Measurements from ENCODE around the gene GPD2. TPM values are rescaled to one million over a fixed set of nuclear protein-coding genes. Genes with fewer than 3 reads are reported as not detected.
"Not testable (repeated sequence)": the region's sequence is repeated elsewhere in the genome, so short reads cannot be mapped to it uniquely, and the experiment has no call there.

GPD2 gene
- polyA plus RNA-seq, 4 donors: 18.5 to 22.2 (median 20.6) TPM

DNA sequence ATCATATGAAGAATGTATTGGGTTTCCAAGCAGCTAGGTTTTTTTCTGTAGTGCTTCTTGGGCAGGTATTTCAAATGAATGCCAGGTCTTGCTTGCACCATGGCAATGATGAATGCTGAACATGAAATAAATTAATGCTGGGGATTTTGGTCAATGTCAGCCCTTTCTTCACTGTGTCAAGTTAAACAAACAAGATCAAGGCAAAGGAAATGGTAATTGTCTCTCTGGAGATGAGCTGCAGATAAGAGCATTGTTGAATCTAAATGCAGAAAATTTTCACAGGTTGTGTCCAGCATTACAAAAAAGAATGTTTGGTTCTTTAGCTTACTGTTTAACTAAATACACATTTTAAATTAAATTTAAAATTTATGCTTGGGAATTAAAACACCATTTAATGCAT is 144.3 kb downstream of the GPD2 start:
- DNase-seq (ENCODE audit: low read depth in 4 of 4, low spot score in 2 of 4): no peak

DNA sequence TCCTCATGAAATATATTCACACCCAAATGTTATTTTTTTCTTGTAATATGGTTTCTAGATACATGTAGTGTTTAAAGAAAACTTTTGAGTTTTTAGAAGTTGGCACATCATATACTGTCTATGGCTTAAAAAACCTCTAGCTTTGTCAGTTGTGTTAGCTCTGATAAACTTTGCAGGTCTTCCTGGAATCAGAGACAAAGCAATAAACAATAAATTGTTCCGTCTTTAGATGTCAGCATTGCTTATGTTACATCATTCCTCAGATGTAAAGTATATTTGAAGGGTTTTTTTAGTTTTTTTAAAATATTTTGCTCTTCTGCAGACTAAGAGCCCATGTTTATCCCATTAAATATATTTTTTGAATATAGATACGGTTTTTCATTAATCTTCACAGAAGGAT is 145.1 kb downstream of the GPD2 start:
- no peak for DNase-seq (ENCODE audit: low read depth in 4 of 4, low spot score in 2 of 4)

DNA sequence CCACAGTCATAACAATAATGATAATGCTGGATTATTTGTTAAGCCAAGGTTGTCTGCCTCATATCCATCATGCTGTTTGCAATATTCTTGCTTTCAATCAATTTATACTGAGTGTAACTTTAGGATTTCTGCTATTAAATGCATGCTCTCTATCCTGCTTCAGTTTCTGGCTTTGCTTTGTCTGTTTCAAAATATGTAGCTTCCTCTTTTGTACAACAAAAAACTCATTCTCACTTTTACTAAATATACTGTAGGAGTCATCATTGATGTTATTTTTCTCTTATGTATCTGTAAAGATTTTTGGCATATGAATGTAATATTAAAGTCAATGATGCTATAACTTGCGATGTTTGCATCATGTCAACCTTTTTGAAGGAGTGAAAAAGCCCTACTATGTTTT is 149.3 kb downstream of the GPD2 start:
- no peak for DNase-seq (ENCODE audit: low read depth in 4 of 4, low spot score in 2 of 4)

DNA sequence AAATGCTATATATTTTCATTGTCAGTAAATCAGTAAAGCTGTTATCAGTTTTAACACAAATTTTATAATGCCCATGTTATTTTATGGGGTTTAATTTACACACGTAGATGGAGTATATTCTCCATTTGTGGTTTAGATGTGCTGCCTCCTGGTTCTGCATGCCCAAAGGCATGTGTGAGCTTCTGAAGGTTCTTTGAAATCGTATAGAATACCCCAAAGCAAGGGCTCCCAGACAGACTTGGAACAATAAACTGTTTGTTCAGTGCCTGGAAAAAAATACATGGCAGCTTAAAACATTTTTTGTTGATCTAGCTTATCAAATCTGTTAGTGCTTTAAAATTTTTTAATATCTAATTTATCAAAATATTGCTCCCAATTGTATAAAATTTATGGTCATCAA is 150.4 kb downstream of the GPD2 start:
- DNase-seq (ENCODE audit: low read depth in 4 of 4, low spot score in 2 of 4): no peak

DNA sequence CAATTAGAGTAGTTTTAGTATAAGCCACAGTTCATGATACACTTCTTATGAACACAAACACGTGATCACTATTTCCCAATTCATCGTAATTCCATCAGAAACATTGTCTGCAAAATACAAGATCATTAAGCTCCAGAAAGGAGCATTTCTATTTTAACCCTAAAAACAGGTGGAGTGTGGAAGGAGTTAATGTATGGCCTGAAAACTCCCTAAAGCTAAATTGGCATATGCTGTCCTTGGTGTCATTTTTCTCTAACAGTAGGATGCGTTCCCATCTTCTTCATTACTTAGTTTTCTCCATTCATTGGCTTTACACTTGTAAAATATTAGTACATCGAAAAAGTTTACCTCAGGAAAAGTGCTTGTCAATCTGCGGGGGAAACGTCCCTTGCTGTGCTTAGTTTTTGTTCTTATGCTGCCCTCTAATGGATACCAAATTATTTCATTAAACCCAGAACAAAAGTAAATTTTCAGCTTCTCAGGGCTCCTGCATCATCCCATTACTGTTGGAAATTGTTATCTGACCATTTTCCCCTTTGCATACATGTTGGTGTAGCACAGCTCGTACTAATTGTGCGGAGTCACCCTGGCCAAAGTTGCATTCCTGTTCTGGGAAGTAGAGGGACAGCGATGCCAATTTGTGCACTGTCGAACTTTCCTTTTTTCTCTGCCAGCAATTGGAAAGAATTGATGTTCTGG is 153.4 kb downstream of the GPD2 start:
- DNase-seq (ENCODE audit: low read depth in 4 of 4, low spot score in 2 of 4): peak in 3 of 4 donors; percentile 7 to 25 (median 15)

DNA sequence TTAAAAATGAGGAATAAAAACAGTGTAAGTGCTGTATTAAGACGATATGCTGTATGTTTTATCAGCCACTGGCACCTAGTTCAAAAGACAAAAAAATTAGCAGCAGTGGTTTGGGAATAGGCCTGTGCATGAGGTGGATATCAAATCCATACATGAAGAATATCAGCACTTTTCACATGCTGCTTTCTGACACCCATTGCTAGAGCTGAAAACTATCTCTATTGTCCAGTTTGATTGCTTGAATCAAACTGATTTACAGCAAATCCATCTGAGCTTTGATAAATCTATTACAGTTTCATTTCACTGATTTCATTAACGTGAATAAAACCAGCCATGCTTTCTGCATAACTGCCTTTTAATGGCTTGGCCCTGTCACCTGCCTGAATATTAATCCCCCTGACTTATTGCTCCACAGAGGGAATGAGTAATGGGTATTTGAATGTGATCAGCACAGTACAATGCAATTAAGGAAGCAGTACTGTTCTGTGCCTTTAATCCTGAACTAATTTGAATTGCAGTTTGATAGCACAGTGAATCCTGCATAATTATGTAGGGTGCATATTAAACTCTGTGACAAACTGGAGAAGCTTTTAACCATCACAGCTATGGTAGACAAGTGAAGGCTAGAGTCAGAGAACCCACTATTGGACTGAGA is 154.0 kb downstream of the GPD2 start:
- no peak for DNase-seq (ENCODE audit: low read depth in 4 of 4, low spot score in 2 of 4)

DNA sequence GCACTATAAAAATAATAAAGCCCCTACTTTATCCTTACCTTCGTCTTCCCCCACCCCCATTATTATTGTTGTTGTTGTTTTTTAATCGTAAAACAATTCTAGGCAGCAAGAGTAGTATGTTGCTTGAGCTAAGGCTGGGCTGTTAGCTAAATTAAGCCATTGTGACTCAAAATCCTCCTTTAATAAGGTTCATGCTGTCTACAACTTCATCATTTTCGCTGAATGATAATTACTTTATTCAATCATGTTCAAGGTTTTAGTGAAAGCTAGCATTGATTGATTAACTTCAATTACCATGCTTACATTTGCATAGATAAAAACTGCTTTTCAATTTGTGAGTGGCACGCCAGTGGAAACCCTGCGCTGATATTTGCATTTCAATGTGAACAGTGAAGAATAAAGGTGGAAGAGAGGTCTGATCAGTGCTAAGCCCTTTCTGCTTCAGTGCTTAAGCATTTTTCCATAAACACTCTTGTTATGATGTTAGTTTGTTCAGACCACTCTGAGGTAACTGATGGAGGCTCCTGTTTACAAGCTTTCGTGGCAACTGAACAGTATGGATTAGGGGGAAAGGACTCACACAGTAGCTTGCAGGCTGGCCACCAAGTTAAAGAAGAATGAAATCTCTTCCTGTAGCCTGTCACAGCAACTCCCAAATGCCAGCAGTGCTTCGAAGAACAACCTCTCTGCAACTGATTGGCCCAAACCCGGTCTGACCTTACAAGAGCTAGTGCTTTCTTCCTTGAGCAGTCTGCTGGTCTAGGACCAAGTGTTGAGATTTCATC is 156.8 kb downstream of the GPD2 start:
- DNase-seq (ENCODE audit: low read depth in 4 of 4, low spot score in 2 of 4): no peak

DNA sequence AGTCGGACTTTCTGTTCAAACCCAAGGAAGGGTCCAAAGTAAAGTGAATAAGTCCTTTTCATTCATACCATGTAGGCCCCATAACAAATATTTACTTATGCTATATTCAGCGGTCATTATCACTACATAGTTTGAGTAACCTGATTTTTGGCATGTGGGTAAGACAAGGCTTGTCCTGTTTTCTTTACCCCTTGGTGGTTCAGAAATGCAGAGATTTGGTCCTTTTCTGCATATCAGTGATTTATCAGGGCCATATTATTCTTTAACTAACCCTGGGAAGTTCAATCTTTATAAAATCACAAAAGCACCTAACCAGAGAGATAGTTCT is 157.4 kb downstream of the GPD2 start:
- DNase-seq (ENCODE audit: low read depth in 4 of 4, low spot score in 2 of 4): no peak

DNA sequence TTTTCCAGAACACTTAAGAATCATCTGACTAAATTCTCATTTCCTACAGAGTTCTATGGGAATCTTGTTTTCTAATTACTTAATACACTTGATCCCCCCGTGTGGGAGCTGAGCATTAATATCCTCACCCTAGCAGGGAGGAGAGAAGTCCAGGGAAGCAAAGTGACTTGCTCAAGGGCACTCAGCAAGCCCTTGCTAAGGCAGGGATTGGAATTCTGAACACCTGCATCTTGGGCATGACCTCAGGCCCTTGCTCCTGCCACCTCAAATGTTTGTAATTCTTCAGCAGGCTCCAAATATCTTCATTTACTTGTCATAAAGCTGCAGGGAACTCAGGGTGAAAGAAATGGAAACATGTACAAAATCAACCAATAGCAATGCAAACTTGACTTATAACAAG is 162.4 kb downstream of the GPD2 start:
- no peak for DNase-seq (ENCODE audit: low read depth in 4 of 4, low spot score in 2 of 4)

DNA sequence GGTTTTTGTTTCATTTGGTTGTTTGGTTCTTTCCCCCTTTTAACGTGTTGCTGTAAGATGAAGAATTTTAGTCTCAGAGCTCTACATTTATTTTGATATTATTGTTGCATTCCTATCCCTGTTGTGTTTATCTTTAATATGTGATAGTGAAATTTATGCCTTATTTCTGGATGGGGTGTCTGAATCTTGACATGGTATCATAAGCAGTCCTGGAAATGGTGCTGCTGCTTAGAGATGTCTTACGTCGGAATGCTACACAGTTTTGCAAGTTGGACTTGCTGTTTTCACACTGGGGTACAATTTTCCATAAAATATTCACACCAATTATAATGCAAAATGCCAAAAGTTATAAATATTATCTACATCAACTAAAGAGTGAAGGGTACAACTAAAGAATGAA is 164.0 kb downstream of the GPD2 start:
- no peak for DNase-seq (ENCODE audit: low read depth in 4 of 4, low spot score in 2 of 4)

DNA sequence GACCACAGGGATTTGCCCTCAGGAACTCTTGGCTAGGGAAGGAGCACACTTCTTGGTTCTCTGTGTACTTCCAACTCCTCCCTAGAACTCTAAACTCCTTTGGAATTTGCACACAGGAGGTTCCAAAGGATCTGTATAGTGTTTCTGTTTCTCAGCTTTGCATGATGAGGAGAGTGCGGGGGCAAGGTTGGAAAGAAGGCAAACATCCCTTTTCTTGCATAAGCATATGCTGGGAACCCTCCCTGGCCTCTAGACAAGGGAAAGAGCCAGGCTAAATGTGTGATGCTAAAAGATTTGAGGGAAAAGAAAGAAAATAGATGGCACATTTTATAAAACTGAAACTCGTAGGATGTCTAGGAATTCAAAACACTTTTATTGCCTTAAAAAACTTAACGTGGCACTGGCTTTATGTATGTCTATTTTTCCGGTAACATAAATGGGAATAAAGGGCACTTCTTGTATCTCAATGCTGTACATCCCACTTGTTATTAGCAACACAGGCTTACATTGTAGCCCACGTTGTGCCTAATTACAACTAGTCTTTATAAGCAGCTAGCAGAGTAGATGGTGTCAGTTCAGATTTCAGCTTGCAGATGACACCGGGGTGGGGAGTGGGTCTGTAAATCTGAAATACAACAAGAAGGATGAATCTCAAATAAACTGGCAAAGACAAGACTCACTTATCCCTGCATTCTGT is 165.8 kb downstream of the GPD2 start:
- no peak for DNase-seq (ENCODE audit: low read depth in 4 of 4, low spot score in 2 of 4)

DNA sequence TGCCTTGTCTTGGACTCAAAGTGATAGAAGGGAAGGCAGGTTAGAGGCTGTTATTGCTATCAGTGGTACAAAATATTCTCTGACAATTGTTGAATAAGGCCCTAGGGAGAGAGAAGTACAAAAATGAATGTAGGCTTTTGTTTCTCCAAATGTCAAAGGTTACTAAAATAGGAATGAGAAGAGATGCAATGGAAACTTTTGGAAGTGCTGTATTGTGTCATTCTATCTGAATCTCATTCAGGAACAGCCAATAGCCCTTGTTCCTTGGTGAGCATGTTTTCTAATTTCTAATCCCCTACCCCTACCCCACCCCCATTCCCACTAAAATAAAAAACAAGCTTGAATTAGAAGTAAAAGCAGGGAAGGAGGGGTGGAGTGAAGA is 166.4 kb downstream of the GPD2 start:
- DNase-seq (ENCODE audit: low read depth in 4 of 4, low spot score in 2 of 4): no peak

DNA sequence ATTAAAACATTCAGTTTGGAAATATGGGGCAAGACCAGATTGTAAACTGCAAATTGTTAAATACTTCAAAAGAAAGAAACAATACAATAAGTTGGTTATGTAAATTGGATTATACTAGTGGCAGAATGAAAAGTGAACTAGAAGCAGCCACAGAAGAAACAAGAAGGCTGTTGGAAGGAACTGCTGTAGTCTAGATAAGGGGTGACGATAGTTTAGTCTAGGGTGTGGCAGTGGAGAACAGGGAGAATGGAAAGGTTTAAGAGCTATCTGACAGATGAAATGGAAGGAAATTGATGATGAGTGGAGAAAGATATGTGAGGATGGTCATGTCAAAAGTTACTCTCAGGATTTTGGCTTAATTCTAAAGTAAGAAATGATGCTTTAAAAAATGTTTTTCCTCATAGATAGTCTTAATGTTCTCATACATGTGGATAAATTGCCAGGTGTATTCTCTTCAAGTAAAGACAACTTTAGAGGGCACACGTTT is 179.7 kb downstream of the GPD2 start:
- no peak for DNase-seq (ENCODE audit: low read depth in 4 of 4, low spot score in 2 of 4)

DNA sequence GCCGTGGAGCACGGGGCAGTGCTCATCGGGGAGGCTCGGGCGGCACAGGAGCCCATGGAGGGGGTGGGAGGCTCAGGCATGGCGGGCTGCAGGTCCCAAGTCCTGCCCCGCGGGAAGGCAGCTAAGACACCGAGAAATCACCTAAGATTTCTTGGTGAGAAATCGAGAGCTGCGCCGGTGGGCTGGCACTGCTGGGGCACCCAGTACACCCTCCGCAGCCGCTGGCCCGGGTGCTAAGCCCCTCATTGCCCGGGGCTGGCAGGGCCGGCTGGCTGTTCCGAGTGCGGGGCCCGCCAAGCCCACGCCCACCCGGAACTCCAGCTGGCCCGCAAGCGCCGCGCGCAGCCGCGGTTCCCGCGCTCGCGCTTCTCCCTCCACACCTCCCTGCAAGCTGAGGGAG is 181.9 kb downstream of the GPD2 start:
- DNase-seq (ENCODE audit: low read depth in 4 of 4, low spot score in 2 of 4): not testable (repeated sequence)

DNA sequence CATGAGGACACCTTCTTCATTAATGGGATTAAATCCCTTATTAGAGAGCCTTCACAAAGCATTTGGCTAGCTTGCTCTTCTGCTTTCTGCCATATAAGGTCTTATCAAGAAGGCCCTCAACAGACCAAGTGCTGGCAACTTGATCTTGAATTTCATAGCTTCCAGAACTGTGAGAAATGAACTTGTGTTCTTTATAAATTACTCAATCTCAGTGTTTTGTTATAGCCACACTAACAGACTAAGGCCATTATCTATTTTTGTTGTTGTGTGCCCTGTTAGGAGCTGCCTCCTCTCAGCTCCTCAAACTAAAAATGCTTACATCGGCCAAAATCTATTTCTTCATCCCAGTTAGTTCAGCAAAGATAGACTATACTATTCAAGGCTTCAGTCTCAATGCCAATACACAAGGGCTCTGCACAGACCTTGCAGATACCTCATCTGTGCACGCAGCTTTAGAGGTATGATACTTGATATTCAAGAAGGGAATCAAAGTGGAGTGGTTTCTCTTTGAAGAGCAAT is 182.9 kb downstream of the GPD2 start:
- DNase-seq (ENCODE audit: low read depth in 4 of 4, low spot score in 2 of 4): no peak

DNA sequence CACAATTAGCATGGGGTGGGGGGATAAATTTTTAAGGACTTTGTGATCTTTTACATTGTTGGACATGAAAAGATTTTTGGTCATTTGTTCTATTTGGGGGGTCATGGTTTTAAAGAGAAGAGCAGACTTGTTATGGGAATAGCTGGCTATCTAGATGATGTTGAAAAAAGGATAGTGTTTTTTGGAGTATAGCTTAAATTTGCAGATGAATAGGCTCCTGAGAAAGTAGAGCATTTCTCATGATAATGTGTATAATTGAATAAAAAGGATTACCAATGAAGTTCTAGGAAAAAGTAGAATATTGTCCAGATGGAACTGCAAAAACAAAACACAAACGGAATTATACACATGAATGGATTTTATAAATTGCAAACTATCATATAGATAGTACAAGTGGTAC is 186.3 kb downstream of the GPD2 start:
- no peak for DNase-seq (ENCODE audit: low read depth in 4 of 4, low spot score in 2 of 4)

DNA sequence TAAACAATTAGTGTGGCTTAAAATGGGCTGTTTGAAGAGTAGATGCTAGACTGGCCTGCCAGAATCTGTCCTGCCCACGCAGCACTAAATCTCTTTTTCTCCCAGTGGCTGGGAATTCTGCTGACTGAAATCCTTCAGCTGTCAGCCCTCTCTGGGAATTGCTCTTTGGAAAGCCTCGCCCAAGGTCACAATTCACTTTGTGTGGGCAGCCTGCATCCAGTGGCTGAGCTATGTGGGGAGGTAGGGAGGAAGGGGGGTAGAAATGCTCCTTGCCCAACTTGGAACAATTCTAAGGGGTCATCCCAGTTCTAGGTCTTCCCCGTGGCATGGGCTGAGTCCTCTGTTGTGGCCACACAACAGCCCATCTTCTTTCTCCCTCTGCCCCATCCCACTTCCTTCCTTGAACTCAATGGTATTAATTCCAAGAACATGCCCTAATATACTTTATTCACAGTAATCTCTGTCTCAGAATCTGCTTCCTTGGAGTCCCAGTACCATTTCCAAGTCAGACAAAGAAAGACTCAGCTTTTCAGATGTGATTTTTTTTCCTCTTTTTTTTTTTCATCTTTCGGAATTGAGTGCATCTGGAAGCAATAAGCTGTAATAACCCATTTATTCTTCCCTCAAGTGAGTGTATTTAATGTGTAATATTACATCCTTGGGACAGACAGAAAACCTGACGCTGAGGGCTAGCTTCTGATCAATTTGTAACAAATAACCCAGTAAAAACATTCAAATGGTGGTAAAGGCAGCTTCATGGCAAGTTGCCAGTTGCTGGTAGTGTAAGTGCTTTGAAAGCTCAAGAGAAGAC is 189.4 kb downstream of the GPD2 start:
- DNase-seq (ENCODE audit: low read depth in 4 of 4, low spot score in 2 of 4): no peak

DNA sequence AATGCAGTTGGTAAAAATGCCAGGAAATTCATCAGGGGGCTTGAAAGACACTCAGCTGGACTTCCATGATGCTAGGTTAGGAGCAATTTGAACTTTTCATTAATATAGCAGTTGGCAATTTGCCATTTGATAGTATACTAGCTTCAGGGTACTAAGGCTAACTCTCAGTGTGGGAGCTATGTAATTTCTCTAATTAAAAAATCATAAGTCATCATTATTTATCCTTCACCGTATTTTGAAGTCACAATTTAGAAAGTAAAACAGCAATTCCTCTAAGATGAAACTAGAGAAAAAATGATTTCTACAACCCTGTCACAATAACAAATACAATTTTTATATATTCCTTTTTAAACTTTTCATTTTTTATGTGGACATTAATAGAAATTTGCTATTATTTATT is 190.8 kb downstream of the GPD2 start:
- no peak for DNase-seq (ENCODE audit: low read depth in 4 of 4, low spot score in 2 of 4)

DNA sequence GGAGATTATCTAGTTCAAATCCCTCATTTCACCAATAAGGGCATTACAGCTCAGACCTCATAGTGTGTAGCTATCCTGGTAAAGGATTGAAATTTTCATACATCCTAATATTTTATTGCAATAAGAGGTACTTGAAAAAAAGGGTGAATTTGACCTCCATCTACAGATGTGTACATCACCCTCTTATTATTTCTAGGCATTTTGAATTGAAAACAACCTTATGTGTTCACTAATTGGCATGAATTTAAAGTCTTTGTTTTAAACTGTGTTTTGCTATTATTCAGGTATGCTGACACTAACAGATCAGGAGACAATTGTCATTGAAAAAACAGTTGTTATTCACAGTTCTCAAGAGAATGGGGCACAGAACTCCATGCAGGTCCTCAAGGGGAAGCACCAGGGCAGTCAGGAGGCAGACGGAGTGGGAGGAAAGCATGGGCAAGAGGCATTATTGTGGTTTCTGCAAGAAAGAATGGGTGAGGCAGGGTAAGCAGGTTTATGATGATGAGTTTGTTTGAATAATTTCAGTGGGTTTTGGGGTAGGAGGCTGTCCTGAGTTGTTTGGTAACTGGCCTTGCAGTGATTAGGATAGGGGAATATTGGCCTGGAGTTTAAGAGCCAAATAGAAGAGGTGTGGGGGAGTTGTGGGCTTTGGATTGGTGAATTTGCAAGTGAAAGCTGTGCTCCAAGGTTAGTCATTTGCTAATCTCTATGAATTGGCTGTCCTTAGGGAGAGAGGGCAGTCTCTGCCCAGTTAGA is 194.6 kb downstream of the GPD2 start:
- no peak for DNase-seq (ENCODE audit: low read depth in 4 of 4, low spot score in 2 of 4)
